Activated CD8-positive, alpha-beta memory T cell treated with anti-CD3 and anti-CD28 coated beads for 24 hours (primary cell): ENCODE data around the gene ADSS1.
"Not testable (repeated sequence)": the region's sequence is repeated elsewhere in the genome, so short reads cannot be mapped to it uniquely, and the experiment has no call there.

Experiments used
- DNase-seq: peaks from one replicate; pipeline ENCODE4 v3.0.0-alpha.2; 2020

ADSS1 gene

GRCh38 chr14:104734601-104734990, 10.6 kb downstream of the ADSS1 start:
- DNase-seq: no peak

GRCh38 chr14:104734991-104735779, 11.2 kb downstream of the ADSS1 start:
- DNase-seq: no peak

- DNase-seq: no peak
Measured at GRCh38 chr14:104735830-104736642, 12.0 kb downstream of the ADSS1 start.

- no peak for DNase-seq
Measured at GRCh38 chr14:104738375-104739019, 14.5 kb downstream of the ADSS1 start.

GRCh38 chr14:104739026-104739425, 15.0 kb downstream of the ADSS1 start:
- DNase-seq: no peak

- DNase-seq: no peak
Measured at GRCh38 chr14:104739546-104740516, 15.8 kb downstream of the ADSS1 start.

- DNase-seq: no peak
Measured at GRCh38 chr14:104741108-104741802, 17.2 kb downstream of the ADSS1 start.

DNA sequence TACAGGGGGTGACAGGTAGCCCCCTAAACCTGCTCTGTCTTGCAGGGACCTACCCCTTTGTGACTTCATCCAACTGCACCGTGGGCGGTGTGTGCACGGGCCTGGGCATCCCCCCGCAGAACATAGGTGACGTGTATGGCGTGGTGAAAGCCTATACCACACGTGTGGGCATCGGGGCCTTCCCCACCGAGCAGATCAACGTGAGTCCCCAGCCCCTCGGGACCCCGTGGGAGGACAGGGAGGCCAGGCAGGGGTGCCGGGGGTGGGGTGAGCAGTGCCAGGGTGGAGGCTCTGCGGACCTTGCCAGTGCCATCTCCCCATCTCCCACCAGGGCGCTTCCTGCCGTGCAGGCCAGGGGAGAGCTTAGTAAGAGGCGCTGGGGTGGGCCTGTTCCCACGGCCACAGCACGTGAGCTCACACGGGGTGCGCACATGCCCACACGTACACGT, 17.8 kb downstream of the ADSS1 start:
- DNase-seq: no peak

- no peak for DNase-seq
Measured at GRCh38 chr14:104742586-104743455, 18.8 kb downstream of the ADSS1 start.

- DNase-seq: no peak
Measured at GRCh38 chr14:104743461-104744380, 19.7 kb downstream of the ADSS1 start.

- DNase-seq: no peak
Measured at GRCh38 chr14:104744484-104744883, 20.5 kb downstream of the ADSS1 start.

GRCh38 chr14:104745431-104745830, 21.4 kb downstream of the ADSS1 start:
- DNase-seq: no peak

- no peak for DNase-seq
Measured at GRCh38 chr14:104746071-104746545, 22.1 kb downstream of the ADSS1 start.

DNA sequence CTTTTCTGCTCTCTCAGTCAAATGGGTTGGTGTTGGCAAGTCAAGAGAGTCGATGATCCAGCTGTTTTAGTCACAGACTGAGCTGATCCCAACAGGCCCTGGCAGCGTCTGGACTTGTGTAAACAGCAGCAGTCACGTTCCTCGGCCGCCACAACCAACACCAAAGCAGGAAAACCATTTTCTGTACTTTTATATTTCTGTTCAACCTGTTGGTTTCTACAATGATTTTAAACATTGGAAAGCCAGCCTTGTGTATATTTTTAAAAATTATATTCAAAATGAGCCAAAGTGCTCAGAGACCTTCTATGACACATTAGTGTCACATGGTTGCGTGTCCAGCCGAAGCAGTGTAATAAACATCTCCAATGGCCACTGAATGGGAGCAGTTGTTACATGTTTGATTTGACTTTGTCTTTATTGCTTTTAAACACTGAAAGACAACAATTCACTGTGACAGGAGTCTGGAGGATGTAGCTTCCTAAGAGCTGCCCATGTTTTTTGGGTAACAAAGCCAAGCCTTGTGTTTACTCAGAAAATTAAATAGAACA, 23.0 kb downstream of the ADSS1 start:
- no peak for DNase-seq

DNA sequence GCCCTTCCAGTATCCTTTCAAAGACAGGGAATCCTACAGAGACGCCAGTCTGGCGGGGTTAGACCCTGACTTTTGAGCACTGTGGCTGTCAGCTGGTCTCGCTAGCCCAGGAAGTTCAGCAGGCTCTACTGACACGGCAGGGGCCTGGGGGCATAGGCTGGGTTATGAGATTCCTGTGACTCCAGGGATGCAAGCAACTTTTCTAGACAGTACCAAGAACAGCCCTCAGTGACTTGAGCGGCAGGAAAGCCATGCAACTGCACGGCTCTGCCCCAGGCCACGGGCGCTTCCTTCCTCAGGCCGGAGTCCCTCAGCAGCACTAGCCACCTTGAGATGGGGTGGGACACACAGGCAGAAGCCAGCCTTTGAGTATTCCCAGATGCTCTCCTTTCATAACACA, 23.8 kb downstream of the ADSS1 start:
- no peak for DNase-seq

DNA sequence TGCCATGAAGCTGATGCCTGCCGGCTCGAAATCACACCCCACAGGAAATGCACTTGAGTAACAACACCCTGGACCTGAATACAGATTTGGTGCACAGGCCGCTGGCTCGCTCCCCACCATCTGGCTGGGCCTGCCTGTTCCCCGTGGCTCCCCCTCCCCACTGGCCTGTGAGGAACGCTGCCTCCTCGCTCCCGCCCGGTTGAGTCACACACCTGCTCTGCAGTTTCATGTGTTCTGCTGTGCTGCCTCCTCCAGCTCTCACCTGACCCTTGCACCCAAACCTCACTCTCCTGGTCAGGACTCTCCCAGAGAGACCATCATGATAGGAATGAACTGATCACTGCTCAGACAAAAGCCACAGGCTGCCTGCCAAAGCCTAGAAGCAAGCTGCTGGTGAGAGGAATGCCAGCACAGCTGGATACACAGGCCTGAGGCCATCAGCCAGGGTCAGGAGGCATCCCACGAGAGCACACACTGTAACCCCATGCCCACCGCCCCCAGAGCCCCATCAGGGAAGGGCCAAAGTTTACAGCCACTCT, 25.2 kb downstream of the ADSS1 start:
- no peak for DNase-seq

GRCh38 chr14:104750056-104750752, 26.2 kb downstream of the ADSS1 start:
- DNase-seq: no peak

GRCh38 chr14:104750753-104751057, 26.7 kb downstream of the ADSS1 start:
- not testable (repeated sequence) for DNase-seq
